HFFc6 (cell line): ENCODE data around the gene SLC25A11. TPM values are rescaled to one million over a fixed set of nuclear protein-coding genes. Genes with fewer than 3 reads are reported as not detected.

Source experiments
- DNase-seq: peaks from one replicate; pipeline ENCODE4 v3.0.0-alpha.2; 2018
- H3K27ac Mint-ChIP-seq: 2 replicates; pipeline ENCODE4 v1.8.0; 2020; ENCODE audit warnings: mild to moderate bottlenecking, mixed read lengths
- H3K27me3 Mint-ChIP-seq: 2 replicates; pipeline ENCODE4 v1.8.0; 2021; ENCODE audit warnings: mild to moderate bottlenecking, moderate library complexity, mixed read lengths; ENCODE audit not compliant: insufficient read depth
- H3K36me3 Mint-ChIP-seq: 2 replicates; pipeline ENCODE4 v1.8.0; 2021; ENCODE audit warnings: low read depth, mixed read lengths
- H3K4me1 Mint-ChIP-seq: 2 replicates; pipeline ENCODE4 v1.8.0; 2020; ENCODE audit warnings: low read depth, mixed read lengths
- H3K4me3 Mint-ChIP-seq: 2 replicates; pipeline ENCODE4 v1.8.0; 2020; ENCODE audit warnings: mild to moderate bottlenecking, moderate library complexity, mixed read lengths
- H3K9me3 Mint-ChIP-seq: 2 replicates; pipeline ENCODE4 v1.8.0; 2020; ENCODE audit warnings: mild to moderate bottlenecking, mixed read lengths
- CTCF ChIP-seq: fragments of 200-600 bp; sonication (generic); IDR thresholded peaks from 2 replicates; pipeline ENCODE4 v1.5.0; 2021; ENCODE audit warnings: antibody characterized with exemption, mild to moderate bottlenecking
- total RNA-seq, 6 experiments: library from RNA; stranded (reverse); fragmentation: NEBNext Ultra II Directional; extraction: Animal tissue kit (Norgen Biotek cat#: 25700); gene quantifications; 2 replicates in 1 of 6; 3 replicates in 5 of 6; pipeline ENCODE4 v1.2.3, GENCODE V29; 2021

The SLC25A11 gene
- total RNA-seq, 6 experiments from 2014 or later: 61.9 to 78.6 (median 64.4) TPM

- H3K27ac Mint-ChIP-seq: peak overlapping the region; percentile 84
These were observed 9.7 kb upstream of the SLC25A11 start for GRCh38 chr17:4949321-4950074.

GRCh38 chr17:4948931-4949320, 9.1 kb upstream of the SLC25A11 start:
- no peak for TF ChIP-seq CTCF
- Mint-ChIP-seq H3K4me1 (peaks cover 64% of the 10 kb centered on the region), H3K27ac (peak overlapping the region; percentile 84), H3K36me3 (peaks cover 38% of the 10 kb centered on the region), H3K9me3 (no peaks in the 10 kb centered on the region), H3K4me3 (peak overlapping the region; percentile 91), H3K27me3 (peaks cover 11% of the 10 kb centered on the region)
- peak; percentile 80 for DNase-seq

More at GRCh38 chr17:4949321-4950074, 9.7 kb upstream of the SLC25A11 start:
- H3K4me3 Mint-ChIP-seq: peak overlapping the region; percentile 81
- peaks cover 63% of the 10 kb centered on the region for H3K4me1 Mint-ChIP-seq
- DNase-seq: peak; percentile 54
- H3K36me3 Mint-ChIP-seq: peaks cover 32% of the 10 kb centered on the region
- TF ChIP-seq CTCF: no peak
- no peaks in the 10 kb centered on the region for H3K9me3 Mint-ChIP-seq
- H3K27me3 Mint-ChIP-seq: peaks cover 11% of the 10 kb centered on the region

- DNase-seq: peak; percentile 85
- Mint-ChIP-seq H3K27ac (peak within 1 kb of the TSS; percentile 93), H3K9me3 (no peaks in the 10 kb centered on the region), H3K27me3 (peaks cover 11% of the 10 kb centered on the region), H3K4me1 (peaks cover 63% of the 10 kb centered on the region), H3K36me3 (peaks cover 41% of the 10 kb centered on the region), H3K4me3 (peak within 1 kb of the TSS; percentile 91)
- TF ChIP-seq CTCF: no peak
These were observed 8.5 kb upstream of the SLC25A11 start, which contains the start of gene PFN1 for GRCh38 chr17:4948166-4948930. TSS of gene PFN1 (minus strand) at chr17:4948530. CDS start at chr17:4948394, 136 bp downstream.

- peaks cover 48% of the 10 kb centered on the region for H3K36me3 Mint-ChIP-seq
- TF ChIP-seq CTCF: no peak
- peaks cover 11% of the 10 kb centered on the region for H3K27me3 Mint-ChIP-seq
- H3K9me3 Mint-ChIP-seq: no peaks in the 10 kb centered on the region
- peaks cover 63% of the 10 kb centered on the region for H3K4me1 Mint-ChIP-seq
- peak overlapping the region; percentile 91 for H3K4me3 Mint-ChIP-seq
- peak; percentile 49 for DNase-seq
- peak overlapping the region; percentile 93 for H3K27ac Mint-ChIP-seq
These were observed 7.7 kb upstream of the SLC25A11 start for GRCh38 chr17:4947411-4948165.

GRCh38 chr17:4947010-4947410, 7.2 kb upstream of the SLC25A11 start:
- Mint-ChIP-seq H3K27ac (peak overlapping the region; percentile 91), H3K27me3 (peaks cover 11% of the 10 kb centered on the region), H3K9me3 (no peaks in the 10 kb centered on the region), H3K4me1 (peaks cover 68% of the 10 kb centered on the region), H3K36me3 (peaks cover 49% of the 10 kb centered on the region), H3K4me3 (peak overlapping the region; percentile 91)
- no peak for DNase-seq
- no peak for TF ChIP-seq CTCF
